ENCODE data around the gene COQ10B. TPM values are rescaled to one million over a fixed set of nuclear protein-coding genes. Genes with fewer than 3 reads are reported as not detected.

Gene COQ10B
- total RNA-seq, 1 experiment from 2014 or later, result 21.7 TPM

- POLR2A ChIA-PET, result interaction anchor here (0.7 to 3.1 kb wide), 4 partner anchors 8 to 51 kb away, joined by 3 to 14 read pairs (median 4); partner anchors contain the start of genes COQ10B and MOB4
- Mint-ChIP-seq H3K27ac (peak overlapping the region; percentile 84), H3K9me3 (no peaks in the 10 kb centered on the region), H3K4me3 (no peak overlapping the region), H3K36me3 (peaks cover 46% of the 10 kb centered on the region), H3K27me3 (ENCODE audit: low read depth) (no peaks in the 10 kb centered on the region), H3K4me1 (peaks cover 19% of the 10 kb centered on the region)
- CTCF ChIA-PET, result no interaction called here
- no peak for ATAC-seq
- TF ChIP-seq ERG (CRISPR knock-in tag; IDR thresholded peaks at IDR 0.05), result no peak
- no peak for TF ChIP-seq TCF7 (CRISPR knock-in tag; IDR thresholded peaks at IDR 0.05; ENCODE audit: low read depth)
- 0 out of 2 replicates have a peak, but pooled peaks have one; percentile 21 for TF ChIP-seq SMAD3 (CRISPR knock-in tag; IDR thresholded peaks at IDR 0.05; ENCODE audit: borderline replicate concordance)
- no peak for DNase-seq (ENCODE audit: low spot score)
Measured at GRCh38 chr2:197504512-197504911, 51.2 kb downstream of the COQ10B start.

- H3K4me3 Mint-ChIP-seq, result no peak overlapping the region
- ChIA-PET POLR2A (interaction anchor here (1.0 to 3.1 kb wide), 2 partner anchors 9 to 87 kb away, joined by 4 to 14 read pairs; partner anchors contain the start of gene MOB4), CTCF (no interaction called here)
- TF ChIP-seq ZNF281 (CRISPR knock-in tag; IDR thresholded peaks at IDR 0.05), result no peak
- no peak for TF ChIP-seq AR (CRISPR knock-in tag; IDR thresholded peaks at IDR 0.05)
- no peak for TF ChIP-seq ZNF219 (CRISPR knock-in tag; IDR thresholded peaks at IDR 0.05; ENCODE audit: borderline replicate concordance)
- TF ChIP-seq CREM (CRISPR knock-in tag; IDR thresholded peaks at IDR 0.05), result no peak
- no peak for TF ChIP-seq IRF1 (CRISPR knock-in tag; IDR thresholded peaks at IDR 0.05)
- TF ChIP-seq ATF1 (CRISPR knock-in tag; IDR thresholded peaks at IDR 0.05), result no peak
- TF ChIP-seq AFF4 (CRISPR knock-in tag; IDR thresholded peaks at IDR 0.05; ENCODE audit: borderline replicate concordance), result no peak
- no peak for TF ChIP-seq E2F4 (CRISPR knock-in tag; IDR thresholded peaks at IDR 0.05; ENCODE audit: borderline replicate concordance, low read depth)
- no peak for TF ChIP-seq NFATC4 (CRISPR knock-in tag; IDR thresholded peaks at IDR 0.05)
- TF ChIP-seq NFYB (CRISPR knock-in tag; conservative IDR thresholded peaks at IDR 0.05; ENCODE audit: low read depth), result no peak
- ATAC-seq (no peak), DNase-seq (ENCODE audit: low spot score) (no peak)
- no peak overlapping the region for H3K27ac Mint-ChIP-seq
- no peaks in the 10 kb centered on the region for H3K9me3 Mint-ChIP-seq
- H3K4me1 Mint-ChIP-seq, result peaks cover 12% of the 10 kb centered on the region
- H3K36me3 Mint-ChIP-seq, result peaks cover 32% of the 10 kb centered on the region
- H3K27me3 Mint-ChIP-seq (ENCODE audit: low read depth), result no peaks in the 10 kb centered on the region
Measured at GRCh38 chr2:197506658-197507057, 53.3 kb downstream of the COQ10B start.

All from WTC11 (cell line).